ENCODE data around the gene HIGD1B. TPM values are rescaled to one million over a fixed set of nuclear protein-coding genes. Genes with fewer than 3 reads are reported as not detected.

Gene HIGD1B
- total RNA-seq, 2 donors from 2014 or later, result 9.6 TPM; not detected in 1

DNA sequence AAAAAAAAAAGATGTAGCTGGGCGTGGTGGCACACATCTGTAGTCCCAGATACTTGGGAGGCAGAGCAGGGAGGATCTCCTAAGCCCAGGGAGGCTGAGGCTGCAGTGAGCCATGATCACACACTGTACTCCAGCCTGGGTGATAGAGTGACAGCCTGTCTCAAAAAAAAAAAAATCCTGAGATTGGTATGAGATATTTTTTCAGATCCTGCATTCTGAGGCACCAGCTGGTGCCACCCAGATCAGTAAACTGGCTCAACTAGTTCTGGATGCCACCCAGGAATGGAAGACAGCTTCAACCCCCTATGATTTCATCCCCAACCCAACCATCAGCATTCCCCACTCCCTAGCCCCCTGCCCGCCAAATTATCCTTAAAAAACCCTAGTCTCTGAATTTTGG lies 10.5 kb upstream of the HIGD1B start:
- Histone ChIP-seq H3K27me3 (no peaks in the 10 kb centered on the region), H3K4me1 (no peaks in the 10 kb centered on the region), H3K36me3 (replicated peaks in 1 of 2; ENCODE audit: insufficient read depth in 1 of 2, low read depth in 2 of 2) (no peaks in the 10 kb centered on the region), H3K27ac (no peak overlapping the region), H3K9me3 (no peaks in the 10 kb centered on the region), H3K4me3 (no peak overlapping the region)
- TF ChIP-seq, protein P1, sequence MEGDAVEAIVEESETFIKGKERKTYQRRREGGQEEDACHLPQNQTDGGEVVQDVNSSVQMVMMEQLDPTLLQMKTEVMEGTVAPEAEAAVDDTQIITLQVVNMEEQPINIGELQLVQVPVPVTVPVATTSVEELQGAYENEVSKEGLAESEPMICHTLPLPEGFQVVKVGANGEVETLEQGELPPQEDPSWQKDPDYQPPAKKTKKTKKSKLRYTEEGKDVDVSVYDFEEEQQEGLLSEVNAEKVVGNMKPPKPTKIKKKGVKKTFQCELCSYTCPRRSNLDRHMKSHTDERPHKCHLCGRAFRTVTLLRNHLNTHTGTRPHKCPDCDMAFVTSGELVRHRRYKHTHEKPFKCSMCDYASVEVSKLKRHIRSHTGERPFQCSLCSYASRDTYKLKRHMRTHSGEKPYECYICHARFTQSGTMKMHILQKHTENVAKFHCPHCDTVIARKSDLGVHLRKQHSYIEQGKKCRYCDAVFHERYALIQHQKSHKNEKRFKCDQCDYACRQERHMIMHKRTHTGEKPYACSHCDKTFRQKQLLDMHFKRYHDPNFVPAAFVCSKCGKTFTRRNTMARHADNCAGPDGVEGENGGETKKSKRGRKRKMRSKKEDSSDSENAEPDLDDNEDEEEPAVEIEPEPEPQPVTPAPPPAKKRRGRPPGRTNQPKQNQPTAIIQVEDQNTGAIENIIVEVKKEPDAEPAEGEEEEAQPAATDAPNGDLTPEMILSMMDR (IDR thresholded peaks at IDR 0.05), result no peak
- no peak for TF ChIP-seq POLR2A (IDR thresholded peaks at IDR 0.05)
- intact Hi-C loops (cut with DNase I), result no loop called here
- ATAC-seq (no peak), DNase-seq (no peak)
- 56 to 77% methylated on average over 2 of the region's 2 CpGs for WGBS, 2 donors

DNA sequence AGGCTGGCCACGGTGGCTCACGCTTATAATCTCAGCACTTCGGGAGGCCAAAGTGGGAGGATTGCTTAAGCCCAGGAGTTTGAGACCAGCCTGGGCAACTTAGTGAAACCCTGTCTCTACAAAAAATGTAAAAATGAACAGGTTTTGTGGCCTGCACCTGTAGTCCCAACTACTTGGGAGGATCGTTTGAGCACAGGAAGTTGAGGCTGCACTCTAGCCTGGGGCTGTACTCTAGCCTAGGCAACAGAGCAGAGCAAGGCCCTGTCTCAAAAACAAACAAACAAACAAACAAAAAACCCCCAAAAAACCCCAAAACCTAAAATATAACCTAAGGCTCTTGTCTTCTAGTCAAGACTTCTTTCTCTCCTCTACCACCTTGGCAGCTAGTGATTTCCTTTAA lies 7.4 kb upstream of the HIGD1B start:
- no peaks in the 10 kb centered on the region for H3K36me3 ChIP-seq (replicated peaks in 1 of 2; ENCODE audit: insufficient read depth in 1 of 2, low read depth in 2 of 2)
- H3K9me3 ChIP-seq, result no peaks in the 10 kb centered on the region
- WGBS, 2 donors, result 56 to 65% methylated on average over 4 of the region's 4 CpGs
- no peaks in the 10 kb centered on the region for H3K4me1 ChIP-seq
- no peak overlapping the region for H3K27ac ChIP-seq
- DNase-seq (no peak), ATAC-seq (no peak)
- no peaks in the 10 kb centered on the region for H3K27me3 ChIP-seq
- TF ChIP-seq POLR2A (IDR thresholded peaks at IDR 0.05), result no peak
- TF ChIP-seq, protein P1 (IDR thresholded peaks at IDR 0.05), result no peak
- intact Hi-C loops (cut with DNase I), result no loop called here
- no peak overlapping the region for H3K4me3 ChIP-seq

DNA sequence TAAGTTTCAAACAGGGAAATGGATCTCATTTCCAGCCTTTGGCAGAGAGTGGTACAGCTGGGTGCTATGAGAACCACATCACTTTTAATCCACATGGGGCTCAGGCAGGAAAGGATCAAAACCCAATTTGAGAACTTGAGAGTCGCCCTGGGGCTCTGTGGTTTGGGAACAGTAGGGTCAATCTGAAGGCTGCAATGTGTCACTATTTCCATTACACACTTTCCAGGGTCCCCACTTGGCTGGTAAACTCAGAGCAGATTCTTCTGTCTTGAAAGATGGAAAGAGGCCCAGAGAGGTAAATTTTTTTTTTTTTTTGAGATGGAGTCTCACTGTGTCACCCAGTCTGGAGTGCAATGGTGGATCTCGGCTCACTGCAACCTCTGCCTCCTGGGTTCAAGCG lies 6.7 kb upstream of the HIGD1B start:
- H3K36me3 ChIP-seq (replicated peaks in 1 of 2; ENCODE audit: insufficient read depth in 1 of 2, low read depth in 2 of 2), result no peaks in the 10 kb centered on the region
- DNase-seq (no peak), ATAC-seq (no peak)
- no peaks in the 10 kb centered on the region for H3K4me1 ChIP-seq
- H3K9me3 ChIP-seq, result no peaks in the 10 kb centered on the region
- no peak overlapping the region for H3K4me3 ChIP-seq
- 77 to 87% methylated on average over 3 of the region's 3 CpGs for whole genome bisulfite sequencing, 2 donors
- intact Hi-C loops (cut with DNase I), result no loop called here
- H3K27me3 ChIP-seq, result no peaks in the 10 kb centered on the region
- TF ChIP-seq, protein P1 (IDR thresholded peaks at IDR 0.05), result no peak
- no peak for TF ChIP-seq POLR2A (IDR thresholded peaks at IDR 0.05)
- no peak overlapping the region for H3K27ac ChIP-seq

GRCh38 chr17:44842748-44843147 lies 4.9 kb upstream of the HIGD1B start:
- H3K36me3 ChIP-seq (replicated peaks in 1 of 2; ENCODE audit: insufficient read depth in 1 of 2, low read depth in 2 of 2), result no peaks in the 10 kb centered on the region
- DNase-seq (no peak), ATAC-seq (no peak)
- no peaks in the 10 kb centered on the region for H3K27me3 ChIP-seq
- H3K27ac ChIP-seq, result no peak overlapping the region
- H3K4me1 ChIP-seq, result no peaks in the 10 kb centered on the region
- H3K4me3 ChIP-seq, result no peak overlapping the region
- TF ChIP-seq, protein P1 (IDR thresholded peaks at IDR 0.05), result no peak
- no peak for TF ChIP-seq POLR2A (IDR thresholded peaks at IDR 0.05)
- no peaks in the 10 kb centered on the region for H3K9me3 ChIP-seq
- intact Hi-C loops (cut with DNase I), result no loop called here
- 44 to 56% methylated on average over 5 of the region's 5 CpGs for WGBS, 2 donors

GRCh38 chr17:44844390-44844830 lies 3.3 kb upstream of the HIGD1B start:
- ATAC-seq, result no peak

More at GRCh38 chr17:44844390-44844830, 3.3 kb upstream of the HIGD1B start:
- intact Hi-C loops (cut with DNase I), result no loop called here
- TF ChIP-seq, protein P1 (IDR thresholded peaks at IDR 0.05), result no peak
- TF ChIP-seq POLR2A (IDR thresholded peaks at IDR 0.05), result no peak
- H3K36me3 ChIP-seq (replicated peaks in 1 of 2; ENCODE audit: insufficient read depth in 1 of 2, low read depth in 2 of 2), result no peaks in the 10 kb centered on the region
- no peak overlapping the region for H3K4me3 ChIP-seq
- H3K9me3 ChIP-seq, result no peaks in the 10 kb centered on the region
- no peaks in the 10 kb centered on the region for H3K27me3 ChIP-seq
- 56 to 58% methylated on average over 1 of the region's 1 CpG for WGBS, 2 donors
- H3K4me1 ChIP-seq, result no peaks in the 10 kb centered on the region
- no peak for DNase-seq
- H3K27ac ChIP-seq, result no peak overlapping the region

Measured in body of pancreas (tissue), 4 donors.